WERI-Rb-1 (cell line): ENCODE measurements around the gene ZNF264.

Experiments used
- DNase-seq: peaks from one replicate; pipeline ENCODE4 v3.0.0-alpha.2; 2020
- H3K27ac ChIP-seq: fragments of 250-450 bp; sonication (Bioruptor Pico); 2 replicates; pipeline ENCODE4 v1.5.1; 2020; ENCODE audit warnings: mild to moderate bottlenecking, moderate library complexity
- H3K27me3 ChIP-seq: fragments of 250-450 bp; sonication (Bioruptor Pico); 2 replicates; pipeline ENCODE4 v1.5.1; 2021; ENCODE audit warnings: mild to moderate bottlenecking, low read depth, moderate library complexity; ENCODE audit not compliant: insufficient read depth, severe bottlenecking
- H3K36me3 ChIP-seq: fragments of 250-450 bp; sonication (Bioruptor Pico); 2 replicates; pipeline ENCODE4 v1.5.1; 2020; ENCODE audit warnings: mild to moderate bottlenecking, moderate library complexity
- H3K4me3 ChIP-seq: 2 replicates; pipeline ENCODE4 v1.5.1; 2011; ENCODE audit warnings: low read depth, mild to moderate bottlenecking, control low read depth, low read length
- H3K9me3 ChIP-seq: fragments of 250-450 bp; sonication (Bioruptor Pico); 2 replicates; pipeline ENCODE4 v1.5.1; 2021; ENCODE audit warnings: mild to moderate bottlenecking, moderate library complexity; ENCODE audit not compliant: severe bottlenecking
- CTCF ChIP-seq: IDR thresholded peaks from 2 replicates; pipeline ENCODE4 v1.5.1; 2011; ENCODE audit warnings: low read depth, mild to moderate bottlenecking, control low read depth, inconsistent platforms, low read length

ZNF264 gene

GRCh38 chr19:57191141-57192076 lies at the start of gene ZNF264:
Gene ZNF264, plus strand, starts transcription at chr19:57191500. Its CDS starts 414 bp downstream, at chr19:57191914.
- peaks cover 32% of the 10 kb centered on the region for H3K9me3 ChIP-seq
- peak within 1 kb of the TSS; percentile 89 for H3K4me3 ChIP-seq
- peaks cover 41% of the 10 kb centered on the region for H3K36me3 ChIP-seq
- TF ChIP-seq CTCF: no peak
- H3K27ac ChIP-seq: peak within 1 kb of the TSS; percentile 83
- peaks cover 4% of the 10 kb centered on the region for H3K27me3 ChIP-seq
- DNase-seq: peak; percentile 90

- Histone ChIP-seq H3K4me3 (no peak overlapping the region), H3K27ac (no peak overlapping the region), H3K9me3 (no peaks in the 10 kb centered on the region), H3K36me3 (no peaks in the 10 kb centered on the region), H3K27me3 (no peaks in the 10 kb centered on the region)
- TF ChIP-seq CTCF: no peak
- DNase-seq: no peak
Measured at GRCh38 chr19:57141699-57142098, 49.6 kb upstream of the ZNF264 start.

DNA sequence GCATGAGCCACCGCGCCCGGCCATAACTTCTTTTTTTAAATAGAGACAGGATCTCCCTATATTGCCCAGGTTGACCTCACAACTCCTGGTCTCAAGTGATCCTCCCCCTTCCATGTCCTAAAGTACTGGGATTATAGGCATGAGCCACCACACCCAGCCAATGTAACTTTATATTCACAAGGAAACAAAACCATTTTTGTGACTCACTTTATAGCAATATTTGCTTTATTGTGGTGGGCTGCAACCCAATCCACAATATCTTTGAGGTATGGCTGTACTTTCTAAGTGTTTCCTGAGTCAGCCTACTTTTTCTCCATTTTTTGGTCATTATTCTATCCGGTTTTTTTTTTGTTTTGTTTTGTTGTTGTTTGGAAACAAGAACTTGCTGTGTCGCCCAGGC lies 38.4 kb upstream of the ZNF264 start:
- peaks cover 3% of the 10 kb centered on the region for H3K9me3 ChIP-seq
- no peak overlapping the region for H3K4me3 ChIP-seq
- H3K27ac ChIP-seq: no peak overlapping the region
- no peaks in the 10 kb centered on the region for H3K36me3 ChIP-seq
- no peak for TF ChIP-seq CTCF
- DNase-seq: no peak
- H3K27me3 ChIP-seq: peaks cover 4% of the 10 kb centered on the region

DNA sequence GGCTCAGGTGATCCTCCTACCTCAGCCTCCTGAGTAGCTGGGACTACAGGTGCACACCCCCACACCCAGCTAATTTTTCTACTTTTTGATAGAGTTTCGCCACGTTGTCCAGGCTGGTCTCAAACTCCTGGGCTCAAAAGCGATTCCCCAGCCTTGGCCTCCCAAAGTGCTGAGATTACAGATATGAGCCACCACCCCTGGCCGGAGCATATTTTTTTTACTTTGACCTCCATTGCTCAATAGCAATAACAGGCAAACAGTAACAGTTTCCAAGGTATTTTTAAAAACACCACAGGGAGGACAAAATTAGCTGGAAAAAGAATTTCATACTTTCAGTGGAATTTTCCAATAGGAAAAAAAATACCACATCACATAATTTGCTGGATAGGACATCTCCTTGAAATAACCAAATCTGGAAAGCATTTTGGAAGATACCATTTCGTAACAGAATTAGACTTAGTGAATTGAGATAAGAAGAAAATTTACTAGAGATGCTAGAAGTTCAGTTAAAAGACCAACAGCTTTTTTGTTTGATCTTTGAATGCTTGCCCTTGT lies 29.2 kb upstream of the ZNF264 start:
- TF ChIP-seq CTCF: no peak
- no peak overlapping the region for H3K4me3 ChIP-seq
- H3K9me3 ChIP-seq: no peaks in the 10 kb centered on the region
- H3K27me3 ChIP-seq: no peaks in the 10 kb centered on the region
- no peak overlapping the region for H3K27ac ChIP-seq
- H3K36me3 ChIP-seq: no peaks in the 10 kb centered on the region
- no peak for DNase-seq

GRCh38 chr19:57165846-57166245 lies 25.5 kb upstream of the ZNF264 start:
- no peak overlapping the region for H3K4me3 ChIP-seq
- no peak overlapping the region for H3K27ac ChIP-seq
- TF ChIP-seq CTCF: no peak
- H3K9me3 ChIP-seq: peaks cover 3% of the 10 kb centered on the region
- no peaks in the 10 kb centered on the region for H3K27me3 ChIP-seq
- DNase-seq: no peak
- no peaks in the 10 kb centered on the region for H3K36me3 ChIP-seq
